DMS 273 (cell line): ENCODE results near the gene STPG1.
"Not testable (repeated sequence)": the region's sequence is repeated elsewhere in the genome, so short reads cannot be mapped to it uniquely, and the experiment has no call there.

Source experiments
- DNase-seq: peaks from one replicate; lab custom pipeline; 2025; ENCODE audit not compliant: unreplicated experiment; lab: John Stamatoyannopoulos, UW

Gene STPG1

GRCh38 chr1:24413350-24414163 lies at the start of gene STPG1:
Gene STPG1, minus strand, starts transcription at chr1:24413782. Its CDS starts 12,394 bp downstream, at chr1:24401388.
- DNase-seq: peak; percentile 95

GRCh38 chr1:24462128-24462527 lies 48.5 kb upstream of the STPG1 start:
- DNase-seq: not testable (repeated sequence)

GRCh38 chr1:24459551-24460266 lies 46.1 kb upstream of the STPG1 start:
- no peak for DNase-seq

GRCh38 chr1:24457866-24458265 lies 44.3 kb upstream of the STPG1 start:
- DNase-seq: no peak

- DNase-seq: no peak
Measured at GRCh38 chr1:24455272-24455671, 41.7 kb upstream of the STPG1 start.

GRCh38 chr1:24454673-24455072 lies 41.1 kb upstream of the STPG1 start:
- DNase-seq: no peak

- DNase-seq: no peak
Measured at GRCh38 chr1:24452922-24453485, 39.4 kb upstream of the STPG1 start.

- DNase-seq: no peak
Measured at GRCh38 chr1:24451746-24452145, 38.2 kb upstream of the STPG1 start.

- DNase-seq: no peak
Measured at GRCh38 chr1:24450857-24451397, 37.3 kb upstream of the STPG1 start.

- no peak for DNase-seq
Measured at GRCh38 chr1:24450316-24450715, 36.7 kb upstream of the STPG1 start.

- DNase-seq: not testable (repeated sequence)
Measured at GRCh38 chr1:24446446-24446845, 32.9 kb upstream of the STPG1 start.

GRCh38 chr1:24443241-24443656 lies 29.7 kb upstream of the STPG1 start:
- peak; percentile 53 for DNase-seq

- no peak for DNase-seq
Measured at GRCh38 chr1:24442764-24443163, 29.2 kb upstream of the STPG1 start.

GRCh38 chr1:24441996-24442668 lies 28.6 kb upstream of the STPG1 start:
- DNase-seq: no peak

- DNase-seq: no peak
Measured at GRCh38 chr1:24441480-24441879, 27.9 kb upstream of the STPG1 start.

- no peak for DNase-seq
Measured at GRCh38 chr1:24440436-24440835, 26.9 kb upstream of the STPG1 start.

- DNase-seq: peak; percentile 80
Measured at GRCh38 chr1:24438423-24438901, 24.9 kb upstream of the STPG1 start.

GRCh38 chr1:24437631-24438396 lies 24.2 kb upstream of the STPG1 start:
- peak; percentile 50 for DNase-seq

- no peak for DNase-seq
Measured at GRCh38 chr1:24435782-24436365, 22.3 kb upstream of the STPG1 start.

- DNase-seq: no peak
Measured at GRCh38 chr1:24427545-24427862, 13.9 kb upstream of the STPG1 start.
